HG03571 (cell line): ENCODE measurements around the gene MCOLN2.
A peak's percentile ranks its signal among the peaks of the same experiment; 100 is the strongest.
"Not testable (repeated sequence)": the region's sequence is repeated elsewhere in the genome, so short reads cannot be mapped to it uniquely, and the experiment has no call there.

Source experiments
- ATAC-seq: cut with Tn5 transposase; IDR thresholded peaks from one replicate; pipeline ENCODE4 v1.9.1; 2021; ENCODE audit not compliant: unreplicated experiment

MCOLN2 gene

GRCh38 chr1:84996846-84997666 lies at the start of gene MCOLN2:
Gene MCOLN2 (minus strand): TSS chr1:84997113. CDS start chr1:84996872, 241 bp downstream.
- ATAC-seq = peak; percentile 42

- ATAC-seq = no peak
These were observed 45.5 kb upstream of the MCOLN2 start for GRCh38 chr1:85042413-85042812.

GRCh38 chr1:85041793-85042192 lies 44.9 kb upstream of the MCOLN2 start:
- no peak for ATAC-seq

GRCh38 chr1:85033221-85033620 lies 36.3 kb upstream of the MCOLN2 start:
- no peak for ATAC-seq

GRCh38 chr1:85030536-85030935 lies 33.6 kb upstream of the MCOLN2 start:
- ATAC-seq = no peak

- ATAC-seq = no peak
These were observed 31.2 kb upstream of the MCOLN2 start for GRCh38 chr1:85028151-85028550.

GRCh38 chr1:85027242-85027983 lies 30.5 kb upstream of the MCOLN2 start:
- peak; percentile 81 for ATAC-seq

GRCh38 chr1:85025940-85026339 lies 29.0 kb upstream of the MCOLN2 start:
- ATAC-seq = no peak

- ATAC-seq = no peak
These were observed 27.8 kb upstream of the MCOLN2 start for GRCh38 chr1:85024736-85025135.

GRCh38 chr1:85022700-85023099 lies 25.8 kb upstream of the MCOLN2 start:
- no peak for ATAC-seq

- ATAC-seq = no peak
These were observed 23.1 kb upstream of the MCOLN2 start for GRCh38 chr1:85019994-85020393.

- no peak for ATAC-seq
These were observed 18.9 kb upstream of the MCOLN2 start for GRCh38 chr1:85015826-85016225.

- ATAC-seq = not testable (repeated sequence)
These were observed 8.7 kb upstream of the MCOLN2 start for GRCh38 chr1:85005641-85006040.

- no peak for ATAC-seq
These were observed 4.8 kb upstream of the MCOLN2 start for GRCh38 chr1:85001742-85002141.

GRCh38 chr1:84998642-84999280 lies 1.8 kb upstream of the MCOLN2 start:
- ATAC-seq = no peak

- ATAC-seq = peak; percentile 6
These were observed 1.0 kb upstream of the MCOLN2 start for GRCh38 chr1:84997667-84998600.

- ATAC-seq = peak; percentile 50
These were observed 1.2 kb downstream of the MCOLN2 start for GRCh38 chr1:84995484-84996334.

- no peak for ATAC-seq
These were observed 5.6 kb downstream of the MCOLN2 start for GRCh38 chr1:84991097-84991920.

GRCh38 chr1:84988588-84988987 lies 8.3 kb downstream of the MCOLN2 start:
- peak; percentile 70 for ATAC-seq
